Frontal cortex (tissue), 4 donors: ENCODE measurements around the gene KIF4B. TPM values are rescaled to one million over a fixed set of nuclear protein-coding genes. Genes with fewer than 3 reads are reported as not detected.

ENCODE experiments used
- DNase-seq, 2 donors: peaks; one replicate each; pipeline ENCODE4 v3.0.0; 2012; ENCODE audit warnings: low spot score in 2 of 2
- FAIRE-seq: peaks from 2 replicates; lab custom pipeline; 2012; peaks lifted over from hg19 to GRCh38; lab: Jason Lieb, UNC
- total RNA-seq: library from RNA; depleted of rRNA; stranded (reverse); fragments of >200 nt; gene quantifications from one replicate; pipeline ENCODE4 v1.2.3, GENCODE V29; 2014
- donor health status: control.
- donor health status: control.
- donor health status: control.

The KIF4B gene
- total RNA-seq, 1 donor from 2014 or later = 0.41 TPM

GRCh38 chr5:155050384-155051019 is 36.9 kb downstream of the KIF4B start:
- no peak for FAIRE-seq

GRCh38 chr5:155052532-155052931 is 39.0 kb downstream of the KIF4B start:
- DNase-seq (no peak), FAIRE-seq (no peak)

More at GRCh38 chr5:155050384-155051019, 36.9 kb downstream of the KIF4B start:
- no peak for DNase-seq

GRCh38 chr5:155053501-155053900 is 39.9 kb downstream of the KIF4B start:
- no peak for DNase-seq
- no peak for FAIRE-seq

- DNase-seq (no peak), FAIRE-seq (no peak)
Measured at GRCh38 chr5:155056644-155057269, 43.2 kb downstream of the KIF4B start.

- no peak for DNase-seq
- no peak for FAIRE-seq
Measured at GRCh38 chr5:155057626-155058025, 44.1 kb downstream of the KIF4B start.

- FAIRE-seq (no peak), DNase-seq (no peak)
Measured at GRCh38 chr5:155064580-155064979, 51.0 kb downstream of the KIF4B start.

- DNase-seq = no peak
- no peak for FAIRE-seq
Measured at GRCh38 chr5:155066886-155067595, 53.5 kb downstream of the KIF4B start.

Other genes starting within 250 kb of the KIF4B start
- 2.4 TPM for gene FAXDC2, start 163.2 kb upstream of the KIF4B start, total RNA-seq
- 118 TPM for gene CNOT8, start 155.1 kb upstream of the KIF4B start, total RNA-seq
- gene GEMIN5, start 75.5 kb upstream of the KIF4B start, total RNA-seq = 18.8 TPM
- 28.1 TPM for gene MRPL22, start 72.7 kb upstream of the KIF4B start, total RNA-seq